GM21515 (cell line): ENCODE results near the gene SLIT1.

Experiments used
- ATAC-seq: cut with Tn5 transposase; IDR thresholded peaks from one replicate; pipeline ENCODE4 v1.9.1; 2021; ENCODE audit not compliant: unreplicated experiment

Gene SLIT1

GRCh38 chr10:97185326-97186058 lies at the start of gene SLIT1:
TSS of gene SLIT1 (minus strand) at chr10:97185959. CDS start at chr10:97185674, 285 bp downstream.
- no peak for ATAC-seq

- no peak for ATAC-seq
Observed at GRCh38 chr10:97235353-97235752, 49.6 kb upstream of the SLIT1 start.

GRCh38 chr10:97234400-97234799 lies 48.6 kb upstream of the SLIT1 start:
- no peak for ATAC-seq

GRCh38 chr10:97230146-97230545 lies 44.4 kb upstream of the SLIT1 start:
- no peak for ATAC-seq

- ATAC-seq = no peak
Observed at GRCh38 chr10:97229322-97230015, 43.7 kb upstream of the SLIT1 start.

GRCh38 chr10:97228775-97229157 lies 43.0 kb upstream of the SLIT1 start:
- no peak for ATAC-seq

- no peak for ATAC-seq
Observed at GRCh38 chr10:97228130-97228774, 42.5 kb upstream of the SLIT1 start.

- no peak for ATAC-seq
Observed at GRCh38 chr10:97226398-97226797, 40.6 kb upstream of the SLIT1 start.

- no peak for ATAC-seq
Observed at GRCh38 chr10:97224483-97225435, 39.0 kb upstream of the SLIT1 start.

- ATAC-seq = no peak
Observed at GRCh38 chr10:97222326-97222961, 36.7 kb upstream of the SLIT1 start.

GRCh38 chr10:97220355-97220754 lies 34.6 kb upstream of the SLIT1 start:
- no peak for ATAC-seq

GRCh38 chr10:97217299-97217698 lies 31.5 kb upstream of the SLIT1 start:
- no peak for ATAC-seq

GRCh38 chr10:97215619-97216260 lies 30.0 kb upstream of the SLIT1 start:
- no peak for ATAC-seq

GRCh38 chr10:97213431-97213830 lies 27.7 kb upstream of the SLIT1 start:
- ATAC-seq = no peak

GRCh38 chr10:97211229-97211628 lies 25.5 kb upstream of the SLIT1 start:
- no peak for ATAC-seq

- ATAC-seq = no peak
Observed at GRCh38 chr10:97210543-97210960, 24.8 kb upstream of the SLIT1 start.

GRCh38 chr10:97207756-97208346 lies 22.1 kb upstream of the SLIT1 start:
- no peak for ATAC-seq

- ATAC-seq = no peak
Observed at GRCh38 chr10:97207131-97207530, 21.4 kb upstream of the SLIT1 start.

- ATAC-seq = no peak
Observed at GRCh38 chr10:97204826-97205679, 19.3 kb upstream of the SLIT1 start.
